ENCODE data around the gene FNDC7. TPM values are rescaled to one million over a fixed set of nuclear protein-coding genes. Genes with fewer than 3 reads are reported as not detected.

FNDC7 gene
- total RNA-seq, 1 experiment from 2014 or later: not detected

Other genes with a start within 250 kb of the FNDC7 start
- 16.1 and 16.7 TPM in 2 replicates for gene EEIG2, start 152.8 kb upstream of the FNDC7 start, total RNA-seq (2014; rRNA removed)
- gene HENMT1, start 51.8 kb upstream of the FNDC7 start, total RNA-seq (2014; rRNA removed): 0.17 TPM in 1 of 2 replicates, not detected in the other
- gene PRPF38B, start 20.6 kb upstream of the FNDC7 start, total RNA-seq (2014; rRNA removed): 13.1 and 15.9 TPM in 2 replicates
- gene STXBP3, start 33.8 kb downstream of the FNDC7 start, total RNA-seq (2014; rRNA removed): 47.8 and 49.3 TPM in 2 replicates
- gene AKNAD1, start 144.2 kb downstream of the FNDC7 start, total RNA-seq (2014; rRNA removed): 0.58 and 2.7 TPM in 2 replicates
- 89.8 and 107 TPM in 2 replicates for gene GPSM2, start 164.1 kb downstream of the FNDC7 start, total RNA-seq (2014; rRNA removed)

Measured in LHCN-M2 (cell line).